Measurements from ENCODE around the gene FAM216A.
A peak's percentile ranks its signal among the peaks of the same experiment; 100 is the strongest.
"Not testable (repeated sequence)": the region's sequence is repeated elsewhere in the genome, so short reads cannot be mapped to it uniquely, and the experiment has no call there.

Gene FAM216A

DNA sequence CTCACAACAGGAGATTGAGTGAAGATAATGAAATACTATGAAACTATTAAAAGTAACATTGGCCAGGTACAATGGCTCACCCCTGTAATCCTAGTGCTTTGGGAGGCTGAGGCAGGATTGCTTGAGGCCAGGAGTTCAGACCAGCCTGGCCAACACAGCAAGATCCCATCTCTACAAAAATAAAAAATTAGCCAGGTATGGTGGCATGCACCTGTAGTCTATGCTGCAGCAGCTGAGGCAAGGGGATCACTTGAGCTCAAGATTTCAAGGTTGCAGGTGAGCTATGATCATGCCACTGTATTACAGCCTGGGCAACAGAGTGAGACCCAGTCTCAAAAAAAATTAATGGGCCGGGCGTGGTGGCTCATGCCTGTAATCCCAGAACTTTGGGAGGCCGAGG, 48.4 kb downstream of the FAM216A start:
- TF ChIP-seq, protein P1, sequence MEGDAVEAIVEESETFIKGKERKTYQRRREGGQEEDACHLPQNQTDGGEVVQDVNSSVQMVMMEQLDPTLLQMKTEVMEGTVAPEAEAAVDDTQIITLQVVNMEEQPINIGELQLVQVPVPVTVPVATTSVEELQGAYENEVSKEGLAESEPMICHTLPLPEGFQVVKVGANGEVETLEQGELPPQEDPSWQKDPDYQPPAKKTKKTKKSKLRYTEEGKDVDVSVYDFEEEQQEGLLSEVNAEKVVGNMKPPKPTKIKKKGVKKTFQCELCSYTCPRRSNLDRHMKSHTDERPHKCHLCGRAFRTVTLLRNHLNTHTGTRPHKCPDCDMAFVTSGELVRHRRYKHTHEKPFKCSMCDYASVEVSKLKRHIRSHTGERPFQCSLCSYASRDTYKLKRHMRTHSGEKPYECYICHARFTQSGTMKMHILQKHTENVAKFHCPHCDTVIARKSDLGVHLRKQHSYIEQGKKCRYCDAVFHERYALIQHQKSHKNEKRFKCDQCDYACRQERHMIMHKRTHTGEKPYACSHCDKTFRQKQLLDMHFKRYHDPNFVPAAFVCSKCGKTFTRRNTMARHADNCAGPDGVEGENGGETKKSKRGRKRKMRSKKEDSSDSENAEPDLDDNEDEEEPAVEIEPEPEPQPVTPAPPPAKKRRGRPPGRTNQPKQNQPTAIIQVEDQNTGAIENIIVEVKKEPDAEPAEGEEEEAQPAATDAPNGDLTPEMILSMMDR (conservative IDR thresholded peaks at IDR 0.05; ENCODE audit: low read length): no peak
- DNase-seq (ENCODE audit: low read depth): no peak

DNA sequence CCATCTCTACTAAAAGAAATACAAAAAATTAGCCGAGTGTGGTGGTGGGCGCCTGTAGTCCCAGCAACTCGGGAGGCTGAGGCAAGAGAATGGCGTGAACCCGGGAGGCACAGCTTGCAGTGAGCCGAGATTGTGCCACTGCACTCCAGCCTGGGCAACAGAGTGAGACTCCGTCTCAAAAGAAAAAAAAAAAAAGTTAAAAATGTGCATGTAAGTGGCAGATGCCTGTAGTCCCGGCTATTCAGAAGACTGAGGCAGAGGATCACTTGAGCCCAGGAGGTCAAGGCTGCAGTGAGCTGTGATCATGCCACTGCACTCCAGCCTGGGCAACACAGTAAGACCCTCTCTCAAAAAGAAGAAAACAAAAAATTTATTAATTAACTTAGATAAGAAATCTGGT, 49.4 kb downstream of the FAM216A start:
- not testable (repeated sequence) for DNase-seq (ENCODE audit: low read depth); H3K4me3 ChIP-seq (ENCODE audit: low read length)

More for the DNA sequence above, 48.4 kb downstream of the FAM216A start:
- H3K4me3 ChIP-seq (ENCODE audit: low read length): no peak overlapping the region

DNA sequence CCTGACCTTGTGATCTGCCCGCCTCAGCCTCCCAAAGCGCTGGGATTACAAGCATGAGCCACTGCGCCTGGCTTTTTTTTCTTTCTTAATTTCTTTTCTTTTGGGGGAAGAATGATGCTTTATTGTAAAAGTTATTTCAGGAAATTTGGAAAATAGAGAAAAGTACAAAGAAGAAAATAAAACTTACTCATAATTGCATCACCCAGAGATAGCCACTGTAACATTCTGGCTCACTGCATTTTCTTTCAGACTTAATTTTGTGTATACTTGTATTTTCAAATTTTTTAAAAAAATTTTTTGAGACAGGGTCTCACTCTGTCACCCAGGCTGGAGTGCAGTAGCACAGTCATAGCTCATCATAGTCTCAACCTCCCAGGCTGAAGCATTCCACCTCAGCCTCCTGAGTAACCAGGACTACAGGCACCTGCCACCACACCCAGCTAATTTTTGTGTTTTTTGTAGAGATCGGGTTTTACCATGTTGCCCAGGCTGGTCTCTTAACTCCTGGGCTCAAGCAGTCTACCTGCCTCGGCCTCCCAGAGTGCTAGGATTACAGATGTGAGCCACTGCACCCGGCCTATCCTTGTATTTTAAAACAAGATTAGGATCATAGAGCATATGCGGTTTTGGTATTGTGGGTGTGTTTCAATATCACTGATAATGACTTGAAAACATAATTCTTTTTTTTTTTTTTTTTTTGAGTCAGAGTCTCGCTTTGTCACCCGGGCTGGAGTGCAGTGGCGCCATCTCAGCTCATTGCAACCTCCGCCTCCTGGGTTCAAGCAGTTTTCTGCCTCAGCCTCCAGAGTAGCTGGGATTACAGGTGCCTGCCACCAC, 52.4 kb downstream of the FAM216A start:
- not testable (repeated sequence) for H3K4me3 ChIP-seq (ENCODE audit: low read length); DNase-seq (ENCODE audit: low read depth)

DNA sequence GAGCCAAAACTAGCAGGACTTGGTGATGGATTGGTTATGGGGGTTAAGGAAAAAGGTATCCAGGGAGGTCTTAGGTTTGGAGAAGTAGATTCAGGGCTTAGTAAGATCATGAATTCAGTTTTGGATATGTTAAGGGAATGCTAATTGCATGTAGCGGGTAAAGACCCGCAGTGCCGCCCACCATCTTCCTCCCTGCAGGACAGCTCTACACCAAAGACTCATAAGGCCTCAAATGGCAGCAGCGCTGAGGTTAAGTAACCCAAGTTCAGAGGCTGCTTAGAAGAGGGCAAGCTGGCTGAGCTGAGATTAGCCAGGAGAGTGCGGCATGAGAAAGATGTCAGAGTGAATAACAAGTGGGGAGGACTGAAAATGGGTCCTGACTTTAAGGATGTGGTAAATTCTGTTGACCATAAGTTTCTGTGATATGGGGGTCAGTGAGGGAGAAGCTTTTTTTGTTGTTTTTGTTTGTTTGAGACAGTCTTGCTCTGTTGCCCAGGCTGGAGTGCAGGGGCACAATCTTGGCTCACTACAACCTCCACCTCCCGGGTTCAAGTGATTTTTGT, 59.7 kb downstream of the FAM216A start:
- DNase-seq (ENCODE audit: low read depth): no peak
- TF ChIP-seq, protein P1 (conservative IDR thresholded peaks at IDR 0.05; ENCODE audit: low read length): no peak
- no peak overlapping the region for H3K4me3 ChIP-seq (ENCODE audit: low read length)

DNA sequence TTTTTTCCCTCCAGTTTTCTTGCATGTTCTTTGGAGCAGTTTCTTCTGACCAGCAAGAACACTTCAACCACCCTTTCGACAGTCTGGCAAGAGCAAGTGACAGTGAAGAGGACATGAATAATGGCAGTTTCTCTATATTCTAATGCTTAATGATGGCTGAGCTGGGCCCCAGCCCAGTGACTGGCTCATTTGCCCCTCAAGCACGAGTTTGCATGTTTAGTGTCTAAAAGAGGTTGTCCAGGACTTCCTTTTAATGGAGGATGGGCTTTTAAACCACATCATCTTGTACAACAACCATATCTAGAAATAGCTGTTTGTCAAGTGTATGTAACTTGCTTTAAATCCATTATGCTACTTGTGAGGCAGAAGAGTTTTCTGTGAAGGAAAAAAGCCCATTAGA, 61.9 kb downstream of the FAM216A start:
- no peak overlapping the region for H3K4me3 ChIP-seq (ENCODE audit: low read length)

DNA sequence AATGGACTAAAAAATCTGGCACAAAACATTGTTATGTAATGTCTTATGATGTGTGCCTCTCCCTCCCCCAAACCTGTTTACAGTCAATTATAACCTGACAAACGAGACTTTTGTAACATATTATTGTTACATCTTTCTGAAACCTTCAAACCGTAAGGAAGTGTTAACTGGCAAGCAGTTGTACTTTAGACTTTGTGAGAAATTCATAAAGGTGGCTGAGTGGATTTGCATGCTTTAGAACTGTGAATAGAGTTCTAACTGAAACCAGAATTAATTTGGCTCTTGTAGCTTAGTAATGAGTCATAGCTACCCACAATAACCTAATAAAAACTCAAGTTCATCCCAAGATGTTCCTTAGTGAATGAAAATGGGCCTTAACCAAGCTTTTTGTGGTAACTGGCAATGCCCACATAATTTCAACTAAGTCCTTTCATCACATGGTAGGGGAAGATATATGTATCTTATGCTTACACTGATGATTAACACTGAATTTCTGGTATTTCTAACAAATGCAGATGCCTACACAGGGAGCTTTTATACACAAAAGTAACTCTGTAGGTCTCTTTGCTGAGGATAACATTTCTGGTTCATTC, 63.2 kb downstream of the FAM216A start:
- TF ChIP-seq, protein P1 (conservative IDR thresholded peaks at IDR 0.05; ENCODE audit: low read length): no peak
- peak; percentile 82 for DNase-seq (ENCODE audit: low read depth)
- H3K4me3 ChIP-seq (ENCODE audit: low read length): no peak overlapping the region

More for the DNA sequence above, 61.9 kb downstream of the FAM216A start:
- DNase-seq (ENCODE audit: low read depth): no peak
- TF ChIP-seq, protein P1 (conservative IDR thresholded peaks at IDR 0.05; ENCODE audit: low read length): no peak

DNA sequence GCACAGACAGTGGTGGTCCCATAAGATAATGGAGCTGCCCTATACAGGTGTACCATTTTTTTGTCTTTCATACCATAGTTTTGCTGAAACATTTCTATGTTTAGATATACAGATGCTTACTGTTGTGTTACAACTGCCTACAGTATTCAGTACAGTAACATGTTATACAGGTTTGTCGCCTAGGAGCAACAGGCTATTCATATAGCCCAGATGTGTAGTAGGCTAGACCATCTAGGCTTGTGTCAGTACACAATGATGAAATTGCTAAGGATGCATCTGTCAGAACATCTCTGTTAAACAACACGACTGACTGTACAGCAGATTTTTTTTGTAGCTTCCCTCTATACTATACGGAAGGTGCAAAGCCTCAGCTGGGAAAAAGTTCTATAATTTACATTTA, 64.0 kb downstream of the FAM216A start:
- H3K4me3 ChIP-seq (ENCODE audit: low read length): no peak overlapping the region
- TF ChIP-seq, protein P1 (conservative IDR thresholded peaks at IDR 0.05; ENCODE audit: low read length): no peak
- DNase-seq (ENCODE audit: low read depth): no peak

DNA sequence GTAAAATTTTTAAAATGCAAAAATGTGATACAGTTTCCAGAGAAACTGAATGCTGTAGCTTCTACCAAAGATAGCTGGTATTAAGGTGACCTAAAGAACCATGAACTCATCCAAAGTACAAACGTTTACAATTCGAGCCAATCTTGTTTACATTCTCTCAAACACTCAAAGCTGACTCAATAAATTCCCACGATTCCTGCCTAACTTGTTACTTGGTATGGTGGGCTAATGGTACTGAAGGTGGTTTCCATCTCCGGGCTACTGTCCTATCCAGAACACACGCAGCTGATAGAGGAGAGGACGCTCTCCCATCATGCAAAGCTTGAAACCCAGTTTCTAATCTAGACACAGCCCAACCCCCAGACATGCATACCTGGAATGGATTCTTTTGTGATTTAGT, 65.0 kb downstream of the FAM216A start:
- no peak for DNase-seq (ENCODE audit: low read depth)
- TF ChIP-seq, protein P1 (conservative IDR thresholded peaks at IDR 0.05; ENCODE audit: low read length): no peak
- no peak overlapping the region for H3K4me3 ChIP-seq (ENCODE audit: low read length)
